ENCODE results near the gene TLE7. TPM values are rescaled to one million over a fixed set of nuclear protein-coding genes. Genes with fewer than 3 reads are reported as not detected.

The TLE7 gene
- total RNA-seq, 2 donors from 2014 or later, result 3.9 TPM; not detected in 1

- 76% methylated on average over 6 of the region's 6 CpGs for WGBS
- intact Hi-C loops (cut with DNase I), result no loop called here
- Histone ChIP-seq H3K9me3 (no peaks in the 10 kb centered on the region), H3K36me3 (no peaks in the 10 kb centered on the region), H3K4me3 (no peak overlapping the region), H3K27ac (no peak overlapping the region), H3K4me1 (replicated peaks) (no peaks in the 10 kb centered on the region), H3K27me3 (replicated peaks; ENCODE audit: insufficient read depth) (no peaks in the 10 kb centered on the region)
- DNase-seq (ENCODE audit: low spot score), result no peak
- TF ChIP-seq POLR2AphosphoS5 (IDR thresholded peaks at IDR 0.05), result no peak
- TF ChIP-seq, protein P1, sequence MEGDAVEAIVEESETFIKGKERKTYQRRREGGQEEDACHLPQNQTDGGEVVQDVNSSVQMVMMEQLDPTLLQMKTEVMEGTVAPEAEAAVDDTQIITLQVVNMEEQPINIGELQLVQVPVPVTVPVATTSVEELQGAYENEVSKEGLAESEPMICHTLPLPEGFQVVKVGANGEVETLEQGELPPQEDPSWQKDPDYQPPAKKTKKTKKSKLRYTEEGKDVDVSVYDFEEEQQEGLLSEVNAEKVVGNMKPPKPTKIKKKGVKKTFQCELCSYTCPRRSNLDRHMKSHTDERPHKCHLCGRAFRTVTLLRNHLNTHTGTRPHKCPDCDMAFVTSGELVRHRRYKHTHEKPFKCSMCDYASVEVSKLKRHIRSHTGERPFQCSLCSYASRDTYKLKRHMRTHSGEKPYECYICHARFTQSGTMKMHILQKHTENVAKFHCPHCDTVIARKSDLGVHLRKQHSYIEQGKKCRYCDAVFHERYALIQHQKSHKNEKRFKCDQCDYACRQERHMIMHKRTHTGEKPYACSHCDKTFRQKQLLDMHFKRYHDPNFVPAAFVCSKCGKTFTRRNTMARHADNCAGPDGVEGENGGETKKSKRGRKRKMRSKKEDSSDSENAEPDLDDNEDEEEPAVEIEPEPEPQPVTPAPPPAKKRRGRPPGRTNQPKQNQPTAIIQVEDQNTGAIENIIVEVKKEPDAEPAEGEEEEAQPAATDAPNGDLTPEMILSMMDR (IDR thresholded peaks at IDR 0.05), result no peak
- TF ChIP-seq POLR2A (IDR thresholded peaks at IDR 0.05), result no peak
Observed at GRCh38 chr16:71380831-71381230, 61.0 kb downstream of the TLE7 start.

Other genes starting within 250 kb of the TLE7 start
- gene HYDIN, start 211.3 kb downstream of the TLE7 start, total RNA-seq, result 10 to 100 TPM in 1 of 2 donors, 1 to 10 TPM in 1; 1.5 to 12.5 TPM
- 10 to 100 TPM; 16.6 to 26.2 TPM for gene CMTR2, start 152.7 kb downstream of the TLE7 start, total RNA-seq
- 1 to 10 TPM; 2.4 to 6.9 TPM for gene CALB2, start 83.3 kb downstream of the TLE7 start, total RNA-seq
- 1 to 10 TPM; 6.1 to 6.8 TPM for gene ZNF23, start 20.2 kb upstream of the TLE7 start, total RNA-seq
- 10 to 100 TPM in 1 of 2 donors, 1 to 10 TPM in 1; 5.3 to 11.5 TPM for gene ZNF19, start 47.3 kb upstream of the TLE7 start, total RNA-seq
- gene CHST4, start 84.4 kb upstream of the TLE7 start, total RNA-seq, result 1 to 10 TPM in 1 of 2 donors, under 1 TPM in 1; 0.18 to 1.2 TPM
- gene TAT, start 135.0 kb upstream of the TLE7 start, total RNA-seq, result under 1 TPM in 1 of 2 donors, not detected in 1; 0.17 TPM
- gene MARVELD3, start 184.1 kb upstream of the TLE7 start, total RNA-seq, result 10 to 100 TPM; 11.4 to 20.0 TPM